Mesenteric fat pad (tissue), 1 donor: ENCODE results near the gene LRFN2. TPM values are rescaled to one million over a fixed set of nuclear protein-coding genes. Genes with fewer than 3 reads are reported as not detected.

Experiments
- DNase-seq: peaks from one replicate; pipeline ENCODE4 v3.0.0-alpha.2; 2020; ENCODE audit warnings: low spot score
- total RNA-seq: library from RNA; stranded (reverse); fragmentation: NEBNext Ultra II Directional; extraction: Animal tissue kit (Norgen Biotek cat#: 25700); gene quantifications from one replicate; pipeline ENCODE4 v1.2.1, GENCODE V29; 2021
- donor health status: DM: yes; HTN: yes; CAD: no.

Gene LRFN2
- total RNA-seq, 1 donor from 2014 or later, result not detected

GRCh38 chr6:40380271-40380670, 206.9 kb downstream of the LRFN2 start:
- DNase-seq, result no peak

GRCh38 chr6:40379811-40380210, 207.4 kb downstream of the LRFN2 start:
- no peak for DNase-seq

GRCh38 chr6:40378725-40379074, 208.5 kb downstream of the LRFN2 start:
- no peak for DNase-seq

GRCh38 chr6:40378071-40378724, 209.0 kb downstream of the LRFN2 start:
- DNase-seq, result no peak

GRCh38 chr6:40377173-40377806, 209.9 kb downstream of the LRFN2 start:
- no peak for DNase-seq

GRCh38 chr6:40376113-40376650, 211.0 kb downstream of the LRFN2 start:
- DNase-seq, result no peak

GRCh38 chr6:40373267-40373666, 213.9 kb downstream of the LRFN2 start:
- DNase-seq, result no peak

GRCh38 chr6:40371621-40372020, 215.5 kb downstream of the LRFN2 start:
- DNase-seq, result no peak

- no peak for DNase-seq
Measured at GRCh38 chr6:40371095-40371494, 216.1 kb downstream of the LRFN2 start.

GRCh38 chr6:40369891-40370290, 217.3 kb downstream of the LRFN2 start:
- DNase-seq, result no peak

- no peak for DNase-seq
Measured at GRCh38 chr6:40369042-40369441, 218.1 kb downstream of the LRFN2 start.

GRCh38 chr6:40362859-40363258, 224.3 kb downstream of the LRFN2 start:
- DNase-seq, result no peak

GRCh38 chr6:40359808-40360207, 227.4 kb downstream of the LRFN2 start:
- DNase-seq, result no peak

- peak; percentile 67 for DNase-seq
Measured at GRCh38 chr6:40358473-40359460, 228.4 kb downstream of the LRFN2 start.

- DNase-seq, result no peak
Measured at GRCh38 chr6:40356242-40356910, 230.8 kb downstream of the LRFN2 start.

GRCh38 chr6:40355532-40355931, 231.6 kb downstream of the LRFN2 start:
- no peak for DNase-seq

GRCh38 chr6:40355066-40355465, 232.1 kb downstream of the LRFN2 start:
- no peak for DNase-seq

- DNase-seq, result no peak
Measured at GRCh38 chr6:40353967-40354452, 233.2 kb downstream of the LRFN2 start.

- DNase-seq, result no peak
Measured at GRCh38 chr6:40353197-40353966, 233.8 kb downstream of the LRFN2 start.

GRCh38 chr6:40352527-40353170, 234.5 kb downstream of the LRFN2 start:
- DNase-seq, result no peak
